ENCODE results near the gene MACROD2.

MACROD2 gene

GRCh38 chr20:14782731-14783130 lies 787.4 kb downstream of the MACROD2 start:
- DNase-seq: no peak

DNA sequence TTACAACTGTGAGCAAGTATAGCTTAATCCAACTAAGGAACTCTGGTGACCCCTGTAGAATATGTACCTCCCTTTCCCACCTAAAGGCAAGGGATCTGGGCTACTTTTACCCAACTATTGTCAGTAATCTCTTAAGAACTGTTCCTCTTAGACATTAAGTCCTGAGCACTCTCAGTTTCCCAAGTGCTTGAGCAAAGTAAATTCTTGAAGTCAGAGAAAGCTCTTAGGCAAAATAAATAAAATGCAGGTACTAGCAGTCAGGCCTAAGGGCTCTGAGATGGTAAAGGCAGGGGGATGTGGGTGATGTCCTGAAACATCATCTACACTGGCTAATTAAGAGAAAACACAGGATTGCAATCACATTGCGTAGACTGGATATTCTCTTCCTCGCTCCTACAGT lies 788.5 kb downstream of the MACROD2 start:
- DNase-seq: no peak

- DNase-seq: no peak
These were observed 789.9 kb downstream of the MACROD2 start for GRCh38 chr20:14785065-14785743.

DNA sequence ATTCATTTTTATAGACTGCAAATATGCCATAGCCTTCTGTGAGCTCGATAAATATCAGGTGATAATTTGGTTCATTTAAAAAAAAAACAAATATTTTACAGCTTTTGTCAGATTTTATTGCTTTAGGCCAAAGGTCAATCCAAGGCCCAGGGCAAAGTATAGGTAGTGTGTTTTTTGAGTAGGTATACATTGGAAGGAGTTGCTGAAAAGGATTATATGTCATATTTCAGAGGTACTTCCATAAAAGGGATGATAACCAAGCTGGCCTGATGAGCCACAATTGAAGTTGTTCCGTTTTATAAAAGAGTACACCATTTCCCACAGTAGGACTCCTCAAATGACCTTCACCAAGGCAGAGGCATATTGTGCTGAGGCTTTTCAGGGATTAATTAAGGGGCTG lies 794.9 kb downstream of the MACROD2 start:
- DNase-seq: no peak

DNA sequence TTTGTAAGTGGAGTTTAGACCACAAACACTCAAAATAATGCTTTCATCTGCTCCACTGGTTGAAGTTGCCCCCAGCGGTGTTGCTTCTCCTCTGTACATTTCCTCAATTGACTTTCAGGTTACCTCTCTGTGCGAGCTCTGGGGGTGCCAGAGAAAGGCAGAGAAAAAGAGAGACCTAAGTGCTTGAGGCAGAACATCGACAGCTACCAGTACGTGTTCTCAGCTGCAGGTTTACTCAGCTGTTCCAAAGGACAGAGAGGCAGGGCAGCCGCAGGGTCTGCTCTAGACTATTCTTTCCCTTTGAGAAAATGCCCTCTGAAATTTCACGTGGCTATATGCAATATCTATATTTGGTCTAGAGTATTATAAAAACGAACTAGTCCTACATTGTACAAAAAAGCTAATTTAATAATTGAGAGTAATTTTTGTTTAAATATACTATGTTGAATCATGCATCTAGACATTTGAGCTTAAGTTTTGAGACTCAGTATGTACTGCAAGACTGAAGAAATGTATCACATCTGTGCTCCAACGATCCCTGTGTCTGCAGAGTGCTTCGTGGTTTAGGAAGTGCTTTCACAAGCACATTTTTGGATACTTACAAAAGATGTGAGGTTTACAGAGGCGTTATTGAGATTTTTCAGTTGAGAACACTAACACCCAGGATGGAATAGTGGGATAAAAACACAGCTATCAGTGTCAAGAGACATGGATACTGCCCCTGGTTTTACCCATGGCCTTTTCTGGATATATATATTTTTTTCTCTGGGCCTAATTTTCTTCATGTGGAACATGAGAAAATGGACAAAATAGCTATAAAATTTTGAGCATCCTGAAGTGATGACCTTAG lies 795.7 kb downstream of the MACROD2 start:
- no peak for DNase-seq

DNA sequence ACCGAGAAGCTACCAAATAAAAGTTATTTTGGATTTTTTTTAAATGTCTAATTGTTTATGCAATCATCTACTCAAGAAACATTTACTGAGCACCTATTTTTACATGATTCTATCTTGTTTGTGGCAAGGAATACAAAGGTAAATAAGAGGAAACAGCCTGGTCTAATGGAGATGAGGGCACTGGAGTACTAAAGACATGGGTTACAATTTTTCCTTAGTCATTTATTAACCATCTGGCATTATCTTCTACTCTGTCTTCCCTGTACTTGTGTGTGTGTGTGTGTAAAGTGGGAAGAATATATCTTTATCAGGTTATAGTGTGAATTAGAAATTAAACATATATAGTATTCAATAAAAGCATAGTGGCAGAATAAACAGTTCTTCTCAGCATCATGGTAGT lies 797.6 kb downstream of the MACROD2 start:
- no peak for DNase-seq

DNA sequence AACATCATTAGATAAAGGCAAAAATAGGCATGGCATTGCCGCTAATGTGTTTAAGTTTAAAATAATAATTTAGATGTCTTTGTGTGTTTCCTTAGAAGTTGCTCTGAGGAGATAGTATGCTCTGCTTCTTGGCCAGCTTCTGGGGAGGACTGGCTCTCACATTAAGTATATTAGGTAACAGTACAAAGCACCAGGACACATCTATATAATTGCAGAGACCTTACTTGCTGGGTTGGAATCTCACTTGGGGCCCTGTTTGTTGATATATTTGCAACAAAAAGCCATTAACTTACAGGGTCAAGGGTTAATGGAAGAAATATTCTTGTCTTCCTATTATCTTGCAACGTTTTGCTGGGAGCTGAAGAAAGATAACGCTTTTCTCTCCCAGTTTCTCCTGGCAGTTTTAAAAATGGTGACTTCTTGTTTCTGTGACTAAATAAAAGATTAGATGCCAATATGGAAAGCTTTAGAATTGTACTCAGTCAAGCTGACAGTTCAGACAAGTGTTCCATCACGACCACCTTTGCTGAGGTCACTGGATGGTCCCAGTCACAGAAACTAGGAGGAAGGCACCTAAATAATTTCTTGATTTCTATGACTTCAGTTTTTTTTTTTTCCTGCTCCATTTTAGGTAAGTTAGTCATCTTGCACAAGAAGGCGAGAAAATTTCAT lies 804.4 kb downstream of the MACROD2 start:
- DNase-seq: no peak

- DNase-seq: no peak
These were observed 805.5 kb downstream of the MACROD2 start for GRCh38 chr20:14800707-14801425.

GRCh38 chr20:14801591-14802325 lies 806.4 kb downstream of the MACROD2 start:
- no peak for DNase-seq

- no peak for DNase-seq
These were observed 811.9 kb downstream of the MACROD2 start for GRCh38 chr20:14807224-14807623.

GRCh38 chr20:14815340-14815739 lies 820.0 kb downstream of the MACROD2 start:
- DNase-seq: no peak

GRCh38 chr20:14816471-14816870 lies 821.2 kb downstream of the MACROD2 start:
- DNase-seq: no peak

DNA sequence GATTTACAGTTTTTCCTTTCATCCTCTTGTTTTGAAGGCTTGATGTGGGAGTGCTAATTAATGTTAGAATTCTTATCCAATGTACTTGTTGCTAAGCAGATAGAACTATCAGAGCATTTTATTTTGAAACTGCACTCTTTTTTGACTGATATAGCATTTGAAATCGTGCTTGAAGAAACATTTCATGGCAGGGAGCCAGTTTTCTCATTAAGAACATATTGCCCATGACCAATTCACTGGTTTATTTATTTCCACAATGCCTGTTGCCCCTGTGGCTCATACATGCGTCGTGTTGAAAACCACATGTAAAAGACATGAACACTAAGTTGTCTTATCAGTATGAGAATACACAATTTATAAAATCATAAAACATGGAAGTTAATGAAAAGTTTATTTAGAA lies 821.8 kb downstream of the MACROD2 start:
- no peak for DNase-seq

GRCh38 chr20:14820771-14821170 lies 825.5 kb downstream of the MACROD2 start:
- DNase-seq: no peak

DNA sequence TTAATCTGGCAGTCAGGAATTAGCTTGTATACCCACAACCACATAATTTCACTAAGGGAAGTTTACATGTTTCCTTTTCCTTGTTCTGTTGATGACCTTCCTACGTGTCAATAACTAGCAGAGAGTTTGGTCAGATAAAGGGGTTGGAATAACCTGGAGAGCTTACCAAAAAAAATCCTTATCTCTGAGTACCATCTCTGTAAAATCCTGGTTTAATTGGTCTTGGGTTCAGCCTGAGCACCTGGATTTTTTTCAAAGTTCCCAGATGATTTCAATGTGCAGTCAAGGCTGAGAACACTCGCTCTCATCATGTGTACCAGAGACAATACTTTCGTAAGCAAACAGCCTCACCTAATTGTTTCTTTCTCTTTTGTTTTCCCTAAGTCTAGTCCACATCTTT lies 825.9 kb downstream of the MACROD2 start:
- DNase-seq: no peak

DNA sequence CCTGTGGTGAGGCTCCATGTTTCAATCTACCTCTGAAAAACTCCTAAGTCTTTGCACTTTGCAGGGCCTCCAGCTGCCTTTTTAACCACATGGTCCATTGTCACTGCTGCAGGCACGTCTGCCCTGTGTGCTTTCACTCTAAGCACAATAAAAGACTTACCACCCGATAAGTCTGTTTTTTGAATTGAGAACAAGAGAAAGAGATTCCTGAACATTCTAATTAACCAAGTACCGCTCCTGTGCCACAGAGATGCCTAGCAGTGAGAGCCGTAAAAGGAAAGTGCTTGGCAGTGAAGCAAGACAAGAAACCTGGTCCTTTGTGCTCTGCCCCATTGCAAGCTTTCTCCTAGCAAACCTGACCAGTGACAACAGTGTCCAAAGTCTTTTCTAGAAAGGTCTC lies 829.7 kb downstream of the MACROD2 start:
- DNase-seq: no peak

DNA sequence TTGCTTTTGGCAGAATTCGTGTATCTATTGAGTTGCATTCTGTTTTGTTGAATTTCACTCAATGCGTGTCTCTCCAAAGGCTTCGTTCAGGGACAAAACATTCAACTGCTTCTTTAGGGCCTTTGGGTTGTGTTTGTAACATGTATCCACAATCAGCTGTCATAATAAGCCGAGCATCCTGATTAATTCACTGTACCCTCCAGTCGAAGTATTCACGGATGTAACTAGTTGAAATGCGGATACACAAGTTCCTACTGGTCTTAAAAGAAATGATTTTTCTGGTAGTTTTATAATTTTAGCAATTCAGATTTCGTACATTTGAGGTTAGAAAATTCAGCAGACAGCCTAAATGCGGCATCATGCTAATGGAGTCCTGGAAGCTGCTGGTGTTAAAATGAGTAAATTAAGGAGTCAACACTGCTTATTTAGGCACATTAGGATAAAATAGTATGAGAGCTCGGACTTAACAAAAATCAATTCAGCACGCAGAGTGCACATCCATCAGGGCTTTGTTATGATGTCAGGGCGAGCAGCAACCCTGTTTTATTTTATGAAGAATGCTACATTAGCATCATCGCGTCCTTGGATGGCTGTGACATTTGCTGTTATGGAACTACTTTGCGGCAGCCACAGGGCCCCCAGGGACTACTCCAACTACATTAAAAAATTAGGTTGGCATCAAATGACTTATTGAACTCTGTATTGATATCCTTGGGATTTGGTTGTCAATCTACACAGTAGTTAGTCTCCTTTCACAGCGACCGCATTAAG lies 831.4 kb downstream of the MACROD2 start:
- no peak for DNase-seq

DNA sequence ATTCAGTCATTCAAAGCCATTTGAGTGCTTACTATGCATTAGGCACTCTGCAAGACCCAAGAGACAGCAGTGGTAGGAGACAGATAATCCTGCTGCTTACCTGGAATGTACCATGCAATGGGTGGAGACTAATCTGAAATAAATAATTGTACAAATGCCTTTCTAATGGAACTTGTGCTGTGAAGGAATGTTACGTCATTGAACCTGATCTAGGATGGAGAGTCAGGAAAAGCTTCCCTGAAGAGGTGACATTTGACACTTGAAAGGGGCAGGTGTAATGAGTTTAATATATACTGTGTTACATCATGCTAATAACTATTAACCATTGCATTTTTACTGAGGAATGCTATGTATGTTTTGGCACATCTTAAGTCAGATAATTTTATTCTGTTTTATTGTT lies 833.1 kb downstream of the MACROD2 start:
- DNase-seq: no peak

GRCh38 chr20:14829906-14830305 lies 834.6 kb downstream of the MACROD2 start:
- no peak for DNase-seq

GRCh38 chr20:14830466-14830865 lies 835.1 kb downstream of the MACROD2 start:
- DNase-seq: no peak

GRCh38 chr20:14830899-14831298 lies 835.6 kb downstream of the MACROD2 start:
- no peak for DNase-seq

GRCh38 chr20:14832630-14833029 lies 837.3 kb downstream of the MACROD2 start:
- DNase-seq: no peak
